Skeletal muscle tissue (tissue), 4 donors: Measurements from ENCODE around the gene FKBP2. TPM values are rescaled to one million over a fixed set of nuclear protein-coding genes. Genes with fewer than 3 reads are reported as not detected.

Experiments used
- H3K27ac ChIP-seq: one replicate; pipeline ENCODE4 v1.7.0; 2013; ENCODE audit warnings: mild to moderate bottlenecking, low read depth, low read length, inconsistent platforms
- H3K27me3 ChIP-seq, 3 donors: one replicate each; pipeline ENCODE4 v1.7.0; 2013; ENCODE audit warnings: low read length in 3 of 3; ENCODE audit not compliant: control insufficient read depth in 3 of 3, insufficient read depth in 3 of 3
- H3K36me3 ChIP-seq, 3 donors: one replicate each; pipeline ENCODE4 v1.7.0; 2013; ENCODE audit warnings: low read length in 3 of 3; ENCODE audit not compliant: control insufficient read depth in 3 of 3, insufficient read depth in 3 of 3
- H3K4me1 ChIP-seq, 3 donors: one replicate each; pipeline ENCODE4 v1.7.0; 2013; ENCODE audit warnings: low read length in 3 of 3, mild to moderate bottlenecking in 3 of 3; ENCODE audit not compliant: control insufficient read depth in 3 of 3, insufficient read depth in 3 of 3
- H3K4me3 ChIP-seq, 3 donors: one replicate each; pipeline ENCODE4 v1.7.0; 2013; ENCODE audit warnings: low read length in 3 of 3
- H3K9ac ChIP-seq, 3 donors: one replicate each; pipeline ENCODE4 v1.7.0; 2013; ENCODE audit warnings: low read length in 3 of 3, mild to moderate bottlenecking in 3 of 3, moderate library complexity in 2 of 3, low read depth in 1 of 3
- H3K9me3 ChIP-seq, 3 donors: one replicate each; pipeline ENCODE4 v1.7.0; 2013; ENCODE audit warnings: low read length in 3 of 3; ENCODE audit not compliant: control insufficient read depth in 3 of 3
- total RNA-seq: library from RNA; depleted of rRNA; stranded (reverse); fragments of >200 nt; gene quantifications from one replicate; pipeline ENCODE4 v1.2.3, GENCODE V29; 2014
- donor health status: Osteomylitis.

FKBP2 gene
- total RNA-seq, 1 donor from 2014 or later: 26.1 TPM

- Histone ChIP-seq H3K9me3 (no peaks in the 10 kb centered on the region), H3K27ac (no peak overlapping the region), H3K4me1 (peaks cover 27 to 31% (median 29%) of the 10 kb centered on the region in 3 donors), H3K27me3 (no peaks in the 10 kb centered on the region), H3K36me3 (peaks cover 13 to 16% (median 15%) of the 10 kb centered on the region in 3 donors), H3K4me3 (no peak overlapping the region), H3K9ac (no peak overlapping the region)
These were observed 41.3 kb downstream of the FKBP2 start for GRCh38 chr11:64281957-64282770.

DNA sequence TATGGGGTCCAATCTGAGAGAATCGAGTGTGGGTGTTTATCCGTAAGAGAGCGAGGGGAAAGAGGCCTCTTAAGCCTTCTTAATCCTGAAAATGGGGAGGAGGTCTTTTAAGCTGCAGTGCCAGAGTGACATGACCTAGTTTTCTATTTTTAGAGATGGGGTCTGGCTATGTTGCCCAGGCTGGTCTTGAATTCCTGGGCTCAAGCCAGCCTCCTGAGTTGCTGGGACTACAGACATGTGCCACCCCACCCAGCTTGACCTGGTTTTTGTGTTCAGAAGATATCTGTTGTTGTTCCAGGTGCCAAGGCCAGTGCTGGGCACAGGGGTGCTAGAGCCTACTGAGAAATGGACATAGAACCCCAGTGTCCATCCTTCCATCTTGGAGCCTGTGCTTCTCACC, 42.2 kb downstream of the FKBP2 start:
- no peak overlapping the region for H3K27ac ChIP-seq
- H3K4me3 ChIP-seq: peak overlapping the region in 2 of 3 donors; percentile 35 to 79
- no peaks in the 10 kb centered on the region for H3K27me3 ChIP-seq
- no peaks in the 10 kb centered on the region for H3K9me3 ChIP-seq
- peaks cover 10 to 14% (median 13%) of the 10 kb centered on the region in 3 donors for H3K36me3 ChIP-seq
- H3K4me1 ChIP-seq: peaks cover 27 to 35% (median 31%) of the 10 kb centered on the region in 3 donors
- H3K9ac ChIP-seq: peak overlapping the region; percentile 19 to 96 (median 57)

DNA sequence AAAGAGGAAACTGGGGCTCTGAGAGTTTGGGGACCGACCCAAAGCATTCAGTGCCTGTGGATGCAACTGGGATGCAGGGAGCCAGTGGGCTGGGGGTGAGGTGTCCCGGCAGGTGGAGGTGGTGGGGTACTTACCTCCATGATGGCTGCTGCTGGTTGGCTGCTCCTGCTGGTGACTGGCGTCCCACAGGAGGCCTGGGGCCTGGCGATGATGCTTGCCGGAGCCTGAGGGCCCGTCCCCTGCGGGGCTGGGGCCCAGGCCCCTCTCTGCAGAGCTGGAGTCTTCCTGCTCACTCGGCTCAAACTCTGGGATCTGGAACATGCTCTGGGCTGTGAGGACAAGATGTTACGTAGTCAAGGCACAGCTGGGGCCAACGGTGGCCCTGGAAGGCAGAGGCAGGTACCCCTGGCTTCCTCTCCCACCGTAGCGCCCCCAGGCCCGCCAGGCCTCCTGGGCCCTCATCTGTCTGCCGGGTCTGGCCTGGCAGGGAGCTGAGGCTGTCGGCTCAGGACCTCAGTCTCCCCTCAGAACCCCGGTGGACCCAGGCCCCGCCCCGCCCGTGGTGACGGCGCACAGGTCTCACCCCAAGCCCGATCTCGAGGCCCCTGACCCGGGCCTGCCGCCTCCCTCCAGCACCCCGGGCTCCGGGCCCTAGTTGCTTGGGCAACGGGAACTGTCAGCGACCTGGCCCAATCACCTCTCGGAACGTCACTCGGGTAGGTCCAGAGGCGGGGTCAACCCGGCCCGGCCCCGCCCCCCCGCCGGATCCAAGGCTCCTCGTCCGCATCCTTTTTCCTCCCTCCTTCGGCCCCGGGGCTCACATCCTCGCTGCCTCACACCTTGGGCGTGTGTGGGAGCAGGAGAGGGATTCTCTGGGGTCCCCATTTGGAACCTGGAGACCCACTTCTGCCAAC, 43.4 kb downstream of the FKBP2 start, which contains the start of gene BAD:
Gene BAD, minus strand, starts transcription at position 618 of the 914 bp plus-strand sequence. Its CDS starts 297 bp downstream, at position 321.
- H3K9me3 ChIP-seq: no peaks in the 10 kb centered on the region
- H3K4me1 ChIP-seq: peaks cover 27 to 35% (median 31%) of the 10 kb centered on the region in 3 donors
- H3K9ac ChIP-seq: peak within 1 kb of the TSS; percentile 93 to 96 (median 96)
- peak within 1 kb of the TSS; percentile 87 to 91 (median 91) for H3K4me3 ChIP-seq
- no peaks in the 10 kb centered on the region for H3K27me3 ChIP-seq
- peak within 1 kb of the TSS; percentile 87 for H3K27ac ChIP-seq
- H3K36me3 ChIP-seq: peaks cover under 1 to 6% (median 6%) of the 10 kb centered on the region in 3 donors

- Histone ChIP-seq H3K4me1 (peaks cover 27 to 35% (median 31%) of the 10 kb centered on the region in 3 donors), H3K27ac (peak within 1 kb of the TSS; percentile 87), H3K36me3 (peaks cover 0 to 6% (median 6%) of the 10 kb centered on the region in 3 donors), H3K4me3 (peak within 1 kb of the TSS; percentile 87 to 91 (median 91)), H3K27me3 (peaks cover 0 to 3% (median under 1%) of the 10 kb centered on the region in 3 donors), H3K9ac (peak within 1 kb of the TSS; percentile 93 to 96 (median 96)), H3K9me3 (no peaks in the 10 kb centered on the region)
These were observed 44.3 kb downstream of the FKBP2 start, which contains the start of gene GPR137 for GRCh38 chr11:64284962-64285884. Gene GPR137, plus strand, starts transcription at chr11:64285848. Its CDS starts 677 bp downstream, at chr11:64286525.

- peak overlapping the region; percentile 72 to 78 (median 78) for H3K9ac ChIP-seq
- H3K9me3 ChIP-seq: no peaks in the 10 kb centered on the region
- H3K4me3 ChIP-seq: peak overlapping the region; percentile 67 to 87 (median 73)
- peaks cover 8 to 10% (median 9%) of the 10 kb centered on the region in 3 donors for H3K27me3 ChIP-seq
- H3K4me1 ChIP-seq: peaks cover 27 to 35% (median 31%) of the 10 kb centered on the region in 3 donors
- H3K36me3 ChIP-seq: peaks cover 0 to 6% (median 6%) of the 10 kb centered on the region in 3 donors
- no peak overlapping the region for H3K27ac ChIP-seq
These were observed 45.2 kb downstream of the FKBP2 start for GRCh38 chr11:64285885-64286800.

DNA sequence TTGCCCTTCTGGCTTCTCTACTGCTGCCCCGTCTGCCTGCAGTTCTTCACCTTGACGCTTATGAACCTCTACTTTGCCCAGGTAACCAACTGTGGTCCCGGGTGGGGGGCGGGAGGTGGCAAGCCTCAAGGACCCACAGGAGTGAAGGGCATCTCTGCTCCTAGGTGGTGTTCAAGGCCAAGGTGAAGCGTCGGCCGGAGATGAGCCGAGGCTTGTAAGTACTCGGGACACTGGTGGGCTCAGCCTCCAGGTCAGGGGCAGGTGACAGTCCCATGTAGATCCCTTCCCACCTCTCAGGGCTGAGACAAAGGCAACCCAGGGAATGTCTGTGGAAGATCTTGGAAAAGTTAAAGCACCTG, 45.9 kb downstream of the FKBP2 start:
- Histone ChIP-seq H3K4me1 (peaks cover 28 to 35% (median 32%) of the 10 kb centered on the region in 3 donors), H3K27ac (no peak overlapping the region), H3K4me3 (peak overlapping the region in 1 of 3 donors; percentile 73), H3K9me3 (no peaks in the 10 kb centered on the region), H3K27me3 (peaks cover 11 to 15% (median 15%) of the 10 kb centered on the region in 3 donors), H3K9ac (peak overlapping the region in 2 of 3 donors; percentile 72 to 78), H3K36me3 (peaks cover 0 to 6% (median 6%) of the 10 kb centered on the region in 3 donors)

DNA sequence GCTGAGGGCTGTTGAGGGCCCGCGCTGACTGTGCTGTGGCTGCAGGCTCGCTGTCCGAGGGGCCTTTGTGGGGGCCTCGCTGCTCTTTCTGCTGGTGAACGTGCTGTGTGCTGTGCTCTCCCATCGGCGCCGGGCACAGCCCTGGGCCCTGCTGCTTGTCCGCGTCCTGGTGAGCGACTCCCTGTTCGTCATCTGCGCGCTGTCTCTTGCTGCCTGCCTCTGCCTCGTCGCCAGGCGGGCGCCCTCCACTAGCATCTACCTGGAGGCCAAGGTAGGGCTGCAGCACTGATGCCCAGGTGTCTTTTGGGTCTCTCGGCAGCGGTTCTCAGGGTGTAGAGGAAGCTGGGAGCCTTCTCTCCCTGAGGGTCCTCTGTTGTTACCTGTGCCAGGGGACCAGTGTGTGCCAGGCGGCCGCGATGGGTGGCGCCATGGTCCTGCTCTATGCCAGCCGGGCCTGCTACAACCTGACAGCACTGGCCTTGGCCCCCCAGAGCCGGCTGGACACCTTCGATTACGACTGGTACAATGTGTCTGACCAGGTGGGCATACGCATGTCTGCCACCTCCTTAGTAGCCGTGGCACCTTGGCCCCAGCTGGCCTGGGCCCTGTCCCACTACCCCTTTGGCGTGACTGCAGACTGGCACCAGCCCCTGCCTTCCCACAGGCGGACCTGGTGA, 46.9 kb downstream of the FKBP2 start:
- Histone ChIP-seq H3K4me3 (no peak overlapping the region), H3K4me1 (peaks cover 31 to 40% (median 38%) of the 10 kb centered on the region in 3 donors), H3K27ac (no peak overlapping the region), H3K27me3 (peaks cover 21 to 26% (median 25%) of the 10 kb centered on the region in 3 donors), H3K9me3 (no peaks in the 10 kb centered on the region), H3K9ac (no peak overlapping the region), H3K36me3 (peaks cover 0 to 3% (median 0%) of the 10 kb centered on the region in 3 donors)

GRCh38 chr11:64288353-64288750, 47.5 kb downstream of the FKBP2 start:
- H3K9me3 ChIP-seq: no peaks in the 10 kb centered on the region
- H3K36me3 ChIP-seq: peaks cover 0 to under 1% (median 0%) of the 10 kb centered on the region in 3 donors
- peaks cover 27 to 35% (median 33%) of the 10 kb centered on the region in 3 donors for H3K4me1 ChIP-seq
- no peak overlapping the region for H3K4me3 ChIP-seq
- H3K27me3 ChIP-seq: peaks cover 27 to 31% (median 31%) of the 10 kb centered on the region in 3 donors
- no peak overlapping the region for H3K9ac ChIP-seq
- no peak overlapping the region for H3K27ac ChIP-seq
